EH (cell line): Measurements from ENCODE around the gene GLI3.

ENCODE experiments used
- DNase-seq: peaks from one replicate; pipeline ENCODE4 v3.0.0-alpha.2; 2015; ENCODE audit warnings: low read depth

GLI3 gene

DNA sequence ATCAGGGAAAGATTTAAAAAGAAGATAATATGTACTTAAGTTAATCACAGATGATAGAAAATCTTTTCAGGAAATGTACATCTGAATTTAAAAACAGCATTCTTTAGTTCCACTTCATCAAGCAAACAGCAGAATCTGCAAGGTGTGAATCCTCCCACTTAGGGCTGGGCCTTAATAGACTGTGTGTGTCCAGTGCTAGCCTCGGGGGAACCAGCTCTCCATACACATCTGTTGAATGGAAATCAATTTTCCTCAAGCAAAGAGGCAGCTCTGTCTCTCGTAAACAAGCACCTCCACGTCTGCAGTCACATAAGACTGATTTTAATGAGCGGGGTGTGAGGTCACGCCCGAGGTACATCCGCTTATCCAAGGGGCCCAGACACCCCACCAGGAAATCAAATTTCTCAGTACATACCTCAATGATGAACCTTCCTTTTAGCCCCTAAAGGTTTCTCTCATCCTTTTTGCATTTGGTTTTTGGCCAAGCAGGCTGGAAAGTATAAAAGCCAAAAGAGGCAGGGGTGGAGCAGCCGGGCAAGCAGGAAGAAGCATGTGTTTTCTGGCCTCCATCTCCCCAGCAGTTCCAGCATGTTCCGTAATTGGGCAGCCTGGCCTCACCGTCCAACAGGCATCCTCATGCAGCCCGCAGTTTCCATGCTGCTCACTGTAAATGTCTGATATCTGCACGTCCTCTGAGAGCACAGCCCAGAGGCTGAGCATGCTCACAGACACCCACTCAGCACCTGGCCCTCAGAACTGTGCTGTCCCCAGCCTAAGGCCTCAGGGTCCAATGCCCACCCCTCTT, 131.3 kb downstream of the GLI3 start:
- DNase-seq = no peak

GRCh38 chr7:42104694-42105093, 132.3 kb downstream of the GLI3 start:
- no peak for DNase-seq

- DNase-seq = no peak
These were observed 132.8 kb downstream of the GLI3 start for GRCh38 chr7:42104231-42104630.

- no peak for DNase-seq
These were observed 133.6 kb downstream of the GLI3 start for GRCh38 chr7:42103456-42103855.

DNA sequence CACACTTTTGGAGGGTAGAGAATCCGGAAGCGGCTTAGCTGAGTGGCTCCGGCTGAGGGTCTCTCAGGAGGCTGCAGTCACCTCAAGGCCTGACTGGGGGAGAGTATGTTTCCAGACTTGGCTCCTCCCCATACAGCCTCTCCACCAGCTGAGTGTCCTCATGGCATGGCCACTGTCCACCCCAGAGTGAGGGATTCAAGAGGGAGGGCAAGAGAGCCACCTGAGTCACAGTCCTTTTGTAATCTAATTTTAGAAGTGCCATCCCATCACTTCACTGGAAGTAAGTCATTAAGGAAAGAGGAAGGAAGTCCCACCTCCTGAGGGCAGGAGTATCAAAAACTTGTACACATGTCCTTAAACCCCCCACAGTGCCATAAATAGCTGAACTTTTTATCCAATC, 134.0 kb downstream of the GLI3 start:
- DNase-seq = no peak

GRCh38 chr7:42102301-42102700, 134.7 kb downstream of the GLI3 start:
- no peak for DNase-seq

GRCh38 chr7:42100156-42100508, 136.9 kb downstream of the GLI3 start:
- no peak for DNase-seq

DNA sequence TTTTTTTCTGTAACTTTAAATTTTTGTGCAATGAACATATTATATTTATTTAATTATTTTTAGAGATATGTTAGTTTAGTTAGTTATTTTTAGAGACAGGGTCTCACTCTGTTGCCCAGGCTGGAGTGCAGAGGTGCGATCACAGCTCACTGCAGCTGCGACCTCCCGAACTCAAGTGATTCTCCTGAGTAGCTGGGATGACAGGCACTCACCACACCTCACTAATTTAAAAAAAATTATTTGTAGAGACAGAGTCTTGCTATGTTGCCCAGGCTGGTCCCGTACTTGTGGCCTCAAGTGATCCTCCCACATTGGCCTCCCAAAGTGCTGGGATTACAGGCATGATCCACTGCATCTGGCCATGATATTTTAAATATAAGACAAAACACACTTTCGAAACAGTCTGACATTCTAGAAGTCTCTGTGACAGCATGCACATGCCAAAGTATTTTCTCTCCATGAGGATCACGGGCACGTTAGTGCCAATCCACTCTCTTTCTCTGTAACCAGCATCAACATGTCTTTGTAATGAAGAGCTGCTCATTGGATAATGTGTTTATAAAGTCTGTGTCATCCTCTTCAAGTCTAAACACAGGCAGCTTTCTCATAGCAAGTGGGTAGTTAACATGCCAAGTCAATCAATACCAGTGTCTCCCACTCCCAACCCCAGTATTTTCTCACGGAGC, 137.4 kb downstream of the GLI3 start:
- DNase-seq = no peak

- DNase-seq = no peak
These were observed 137.9 kb downstream of the GLI3 start for GRCh38 chr7:42099066-42099465.

- peak; percentile 87 for DNase-seq
These were observed 139.3 kb downstream of the GLI3 start for GRCh38 chr7:42097752-42098151.

DNA sequence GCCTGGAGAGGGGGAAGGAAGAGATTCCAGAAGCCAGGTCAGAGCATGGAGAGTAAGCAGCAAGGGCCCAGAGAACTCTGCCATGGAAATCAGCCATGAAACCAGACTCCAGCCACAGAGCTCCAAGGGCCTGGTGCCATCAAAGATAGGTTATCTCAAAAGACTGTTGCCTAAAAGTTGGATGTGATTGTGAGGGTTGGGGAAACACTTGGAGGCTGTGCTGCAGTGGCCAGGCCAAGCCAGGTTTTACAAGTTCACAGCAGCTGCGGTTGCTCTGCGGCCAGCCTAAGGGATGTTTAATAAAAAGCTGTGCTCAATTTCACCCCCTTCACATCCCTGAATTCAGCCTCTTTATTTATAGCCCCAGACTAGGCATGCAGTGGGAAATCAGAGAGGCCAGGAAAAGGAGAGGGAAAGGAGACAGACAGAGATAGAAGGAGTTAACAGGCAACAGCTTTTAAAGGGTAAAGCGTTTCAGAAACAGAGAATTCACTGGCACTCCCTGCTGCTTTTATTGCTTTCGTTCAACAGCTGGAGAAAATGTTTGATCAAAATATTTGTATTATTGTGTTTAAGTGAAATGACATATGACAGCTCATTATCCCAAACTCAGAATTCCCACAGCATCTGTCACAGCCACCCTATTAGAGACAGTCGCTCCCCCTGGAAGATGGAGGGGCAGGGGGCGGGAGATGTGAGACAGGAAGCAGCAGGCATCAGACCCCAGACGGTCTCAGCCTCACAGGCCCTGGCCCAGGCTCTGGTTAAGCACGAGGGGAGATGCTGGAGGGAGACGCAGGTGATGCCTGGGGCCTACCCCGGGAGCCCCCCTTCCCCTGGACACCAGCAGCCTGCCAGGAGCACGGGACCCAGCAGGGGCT, 140.1 kb downstream of the GLI3 start:
- peak; percentile 71 for DNase-seq

DNA sequence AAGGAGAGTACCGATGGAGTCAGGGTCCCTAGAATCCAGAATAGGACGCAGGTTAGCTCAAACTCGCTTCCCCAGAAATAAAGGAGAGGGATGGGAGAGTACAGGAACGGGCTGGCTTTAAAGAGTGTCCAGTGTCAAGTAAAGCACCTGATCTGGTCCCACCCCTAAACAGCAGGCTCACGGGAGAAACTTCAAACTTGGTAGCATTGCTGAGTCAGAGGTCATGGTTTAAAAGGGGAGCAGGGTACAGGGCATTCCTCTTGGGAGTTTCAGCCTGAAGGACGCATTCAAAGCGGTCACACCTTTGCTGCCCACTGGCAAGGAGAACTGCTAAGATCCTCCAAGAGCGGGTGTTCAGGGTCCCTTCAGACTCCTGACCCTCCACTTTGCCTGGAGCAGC, 140.7 kb downstream of the GLI3 start:
- DNase-seq = no peak

GRCh38 chr7:42095791-42096190, 141.2 kb downstream of the GLI3 start:
- DNase-seq = no peak

- DNase-seq = no peak
These were observed 143.6 kb downstream of the GLI3 start for GRCh38 chr7:42093349-42093905.

DNA sequence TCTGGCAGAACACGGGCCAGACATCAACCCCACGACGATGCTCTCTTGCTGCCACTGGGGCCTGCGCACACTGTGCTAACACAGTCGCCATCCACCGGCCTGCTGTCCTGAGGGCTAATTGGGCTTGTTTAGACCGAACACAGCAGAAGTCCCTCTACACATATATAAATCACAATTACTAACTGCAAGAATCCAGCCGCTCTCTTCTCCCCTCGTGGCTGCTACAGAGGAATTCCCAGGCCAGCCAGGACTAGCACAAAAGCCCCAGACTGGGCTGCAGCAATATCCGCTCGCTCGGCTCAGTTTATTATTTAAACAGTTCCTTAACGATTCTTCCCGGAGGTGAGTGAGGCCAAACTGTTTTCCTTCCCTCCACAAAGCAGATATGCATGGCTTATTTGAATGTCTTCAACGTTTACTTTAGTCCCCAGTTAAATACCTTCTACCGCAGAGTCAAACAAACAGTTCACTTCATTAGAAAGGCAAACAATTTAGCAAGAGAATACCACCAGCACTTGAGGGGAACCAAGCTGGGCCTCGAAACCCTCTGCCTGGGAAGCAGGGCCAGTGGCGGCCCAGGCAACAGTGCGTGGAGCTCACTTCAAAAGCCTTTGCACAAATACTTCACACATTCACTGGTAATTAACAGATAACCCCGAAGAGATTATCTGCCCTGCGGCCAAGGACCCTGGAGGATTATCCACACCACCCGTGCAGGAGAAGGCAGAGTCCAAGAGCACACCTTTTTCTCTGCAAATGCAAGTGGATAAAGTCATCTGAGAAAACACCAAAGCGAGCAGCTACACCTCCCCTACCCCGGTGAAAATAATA, 145.3 kb downstream of the GLI3 start:
- no peak for DNase-seq

GRCh38 chr7:42090806-42091205, 146.2 kb downstream of the GLI3 start:
- no peak for DNase-seq

GRCh38 chr7:42090056-42090455, 147.0 kb downstream of the GLI3 start:
- DNase-seq = no peak

DNA sequence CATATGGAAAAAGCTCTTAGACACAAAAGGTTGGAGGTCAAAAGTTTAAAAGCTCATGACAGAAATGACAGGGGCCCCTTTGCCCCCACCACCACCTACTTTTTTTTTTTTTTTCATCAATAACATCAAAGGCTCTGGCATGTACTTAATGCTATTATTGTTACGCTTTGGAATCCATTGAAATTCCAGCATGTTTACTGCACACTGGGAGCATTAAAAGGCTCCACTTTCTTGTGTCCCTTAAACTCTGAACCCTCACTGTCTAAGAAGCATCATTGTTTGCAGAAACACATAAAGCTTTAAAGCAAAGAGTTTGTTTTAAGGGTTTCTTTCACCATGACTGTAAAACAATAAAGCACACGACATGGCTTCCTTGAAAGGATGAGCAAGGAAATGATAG, 149.4 kb downstream of the GLI3 start:
- no peak for DNase-seq

DNA sequence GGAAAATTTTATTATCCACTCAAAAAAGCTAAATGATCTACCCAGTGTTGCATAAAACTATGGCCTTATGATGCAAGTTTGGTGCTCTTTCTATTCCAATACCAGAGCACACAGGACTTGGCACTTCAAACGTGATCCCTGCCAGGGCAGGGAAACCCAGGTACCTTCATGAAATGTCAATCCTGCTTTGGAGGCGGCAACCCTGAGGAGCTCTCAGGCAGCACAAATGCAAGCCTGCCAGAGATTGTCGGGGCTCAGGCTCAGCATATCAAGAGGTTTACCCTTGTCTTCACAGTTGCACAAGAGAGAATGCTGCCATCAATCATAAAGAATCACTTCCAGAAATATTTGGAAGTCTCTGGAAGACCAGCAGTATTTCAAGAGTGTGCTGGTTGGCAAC, 151.5 kb downstream of the GLI3 start:
- DNase-seq = no peak

- no peak for DNase-seq
These were observed 152.7 kb downstream of the GLI3 start for GRCh38 chr7:42084263-42084662.

GRCh38 chr7:42083284-42083683, 153.7 kb downstream of the GLI3 start:
- DNase-seq = no peak

- DNase-seq = peak; percentile 75
These were observed 154.9 kb downstream of the GLI3 start for GRCh38 chr7:42082144-42082543.
